RKO (cell line): ENCODE data around the gene NFS1.
A peak's percentile ranks its signal among the peaks of the same experiment; 100 is the strongest.

Source experiments
- DNase-seq: peaks from one replicate; pipeline ENCODE4 v3.0.0-alpha.2; 2016; ENCODE audit warnings: low spot score

The NFS1 gene

DNA sequence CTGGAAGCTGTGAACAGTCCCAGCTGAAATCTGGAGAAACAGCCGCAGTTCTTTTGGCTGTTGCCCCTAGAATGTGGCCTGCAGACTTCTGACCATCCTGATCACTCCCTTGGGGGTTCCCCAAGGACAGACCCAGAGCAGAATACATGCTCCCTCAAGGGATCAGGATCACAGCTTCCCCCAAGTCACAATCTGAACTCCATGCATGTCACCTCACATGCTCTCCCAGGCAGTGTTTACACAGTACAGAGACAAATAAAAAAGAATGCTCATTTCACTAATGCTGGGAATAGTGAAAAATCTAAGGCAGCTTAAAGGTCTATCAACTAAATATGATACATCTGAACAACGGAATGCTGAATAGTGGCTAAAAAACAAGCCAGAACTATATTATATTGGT lies 63.1 kb downstream of the NFS1 start:
- no peak for DNase-seq

DNA sequence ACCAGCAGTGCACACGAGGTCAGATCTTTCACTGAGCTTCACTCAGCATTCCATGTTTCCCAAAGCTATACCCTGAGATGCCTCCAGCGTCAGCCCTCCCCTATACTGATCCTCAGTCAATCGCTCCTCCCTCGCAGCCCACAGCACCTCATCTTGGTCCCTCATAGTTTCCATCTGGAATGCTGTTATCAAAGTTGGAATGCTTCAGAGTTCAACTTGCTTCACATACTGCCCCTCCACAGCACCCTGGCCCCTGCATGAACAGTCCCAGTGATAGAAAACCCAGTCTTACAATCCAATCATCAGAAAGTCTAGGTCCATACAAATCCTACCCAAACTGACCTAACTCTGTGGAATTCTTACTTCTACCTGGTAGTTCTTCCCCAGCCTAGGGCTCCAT lies 63.5 kb downstream of the NFS1 start:
- DNase-seq: no peak

DNA sequence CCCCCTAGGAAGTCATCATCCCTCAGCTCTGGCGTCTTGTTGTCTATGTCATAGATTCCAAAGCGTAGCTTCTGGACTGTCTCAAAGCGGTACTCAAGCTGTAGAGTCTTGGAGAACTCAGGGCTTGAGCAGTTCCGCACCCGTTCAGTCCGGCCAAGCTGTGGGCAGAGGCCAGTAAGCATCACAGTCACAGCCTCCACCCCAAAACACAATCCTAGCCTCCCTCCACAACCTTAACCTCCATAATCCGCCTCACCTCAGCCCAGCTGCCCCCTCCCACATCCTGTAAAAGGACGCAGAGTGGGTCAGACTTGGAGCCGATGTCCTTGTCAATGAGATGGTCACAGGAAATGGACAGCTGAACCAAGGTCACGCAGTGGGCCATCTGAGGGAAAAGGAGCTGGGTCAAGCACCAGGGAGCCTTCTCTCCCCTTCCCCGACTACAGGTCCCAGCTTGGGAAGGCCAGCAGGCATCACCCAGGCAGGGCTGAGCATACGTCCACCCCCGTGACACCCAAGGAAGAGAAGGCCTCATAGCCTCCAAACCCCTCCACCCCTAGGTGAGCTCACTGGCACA lies 66.5 kb downstream of the NFS1 start:
- no peak for DNase-seq

DNA sequence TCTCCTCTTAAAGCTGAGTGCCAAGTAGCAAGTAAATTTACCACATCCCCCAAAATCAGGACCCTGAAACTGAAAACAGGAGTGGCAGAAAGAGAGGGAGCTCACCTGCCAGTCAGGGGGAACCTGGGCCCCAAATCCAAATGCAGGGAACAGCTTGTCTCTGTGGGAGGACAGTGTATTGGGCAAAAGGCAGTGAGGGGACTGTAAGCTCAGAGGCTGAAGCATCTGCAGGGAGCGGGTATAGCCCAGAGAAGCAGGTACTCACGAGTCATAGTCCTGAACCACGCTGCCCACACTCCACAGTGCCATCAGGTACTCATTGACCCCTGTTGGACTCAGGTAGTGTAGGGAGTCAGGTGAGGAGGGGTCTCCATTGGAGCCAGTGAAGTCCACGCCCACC lies 68.5 kb downstream of the NFS1 start:
- no peak for DNase-seq

DNA sequence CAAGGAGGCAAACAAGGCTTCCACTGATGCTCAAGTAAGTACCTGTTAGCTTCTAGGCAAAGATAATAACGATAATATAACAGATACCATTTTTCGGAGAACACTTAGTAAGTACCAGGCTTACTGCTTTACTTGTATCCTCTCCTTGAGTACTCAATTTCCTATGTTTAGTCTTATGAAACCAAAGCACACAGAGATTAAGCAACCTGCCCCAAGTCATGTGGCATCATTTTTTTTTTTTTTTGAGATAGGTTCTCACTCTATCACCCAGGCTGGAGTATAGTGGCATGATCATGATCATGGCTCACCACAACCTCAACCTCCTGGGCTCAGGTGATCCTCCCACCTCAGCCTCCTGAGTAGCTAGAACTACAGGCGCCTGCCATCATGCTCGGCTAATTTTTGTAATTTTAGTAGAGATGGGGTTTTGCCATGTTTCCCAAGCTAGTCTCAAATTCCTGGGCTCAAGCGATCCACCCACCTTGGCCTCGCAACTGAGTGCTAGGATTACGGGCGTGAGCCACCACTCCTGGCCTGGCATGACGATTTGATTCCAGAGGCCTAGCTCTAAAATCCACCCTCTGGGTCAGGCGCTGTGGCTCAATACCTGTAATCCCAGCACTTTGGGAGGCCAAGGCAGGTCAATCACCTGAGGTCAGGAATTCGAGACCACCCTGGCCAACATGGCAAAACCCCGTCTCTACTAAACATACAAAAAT lies 69.6 kb downstream of the NFS1 start:
- DNase-seq: no peak

DNA sequence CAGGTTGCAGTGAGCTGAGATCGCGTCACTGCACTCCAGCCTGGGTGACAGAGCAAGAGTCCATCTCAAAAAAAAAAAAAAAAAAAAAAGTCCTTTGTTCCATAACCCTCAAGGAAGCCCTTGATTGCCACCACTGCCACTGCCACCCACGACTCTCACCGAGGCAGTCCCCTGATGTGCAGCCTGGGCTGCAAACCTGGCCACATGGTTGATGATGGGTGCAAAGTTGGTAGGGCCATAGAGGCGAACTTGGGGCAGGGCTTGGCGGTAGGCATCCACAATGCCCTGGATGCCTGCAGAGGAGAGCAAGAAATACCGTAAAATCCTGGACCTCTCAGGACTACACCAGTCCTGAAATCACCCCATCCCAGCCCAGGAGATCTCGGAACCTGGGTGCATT lies 72.0 kb downstream of the NFS1 start:
- no peak for DNase-seq

DNA sequence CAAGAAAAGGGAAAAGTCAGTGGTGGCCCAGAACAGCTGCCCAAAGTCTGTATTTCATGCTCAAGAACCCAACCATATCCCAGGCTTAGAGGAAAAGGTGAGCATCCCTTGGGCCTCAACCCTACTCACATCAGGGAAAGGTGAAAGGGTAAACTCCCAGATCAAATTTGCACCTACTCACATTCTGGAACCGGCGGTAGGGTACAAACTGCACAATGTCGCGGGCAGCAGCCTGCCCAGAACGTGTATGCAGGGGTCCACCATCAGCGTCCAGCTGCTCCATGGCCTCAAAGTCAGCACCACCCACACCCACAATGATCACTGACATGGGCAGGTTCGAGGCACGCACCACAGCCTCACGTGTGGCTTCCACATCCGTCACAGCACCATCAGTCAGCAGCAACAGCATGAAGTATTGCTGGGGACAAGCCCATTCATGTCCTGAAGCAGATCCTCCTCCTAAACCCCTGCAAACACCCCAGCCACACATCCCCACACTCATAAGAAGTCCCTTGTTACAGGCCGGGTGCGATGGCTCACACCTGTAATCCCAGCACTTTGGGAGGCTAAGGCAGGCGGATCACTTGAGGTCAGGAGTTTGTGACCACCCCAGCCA lies 72.7 kb downstream of the NFS1 start:
- no peak for DNase-seq

DNA sequence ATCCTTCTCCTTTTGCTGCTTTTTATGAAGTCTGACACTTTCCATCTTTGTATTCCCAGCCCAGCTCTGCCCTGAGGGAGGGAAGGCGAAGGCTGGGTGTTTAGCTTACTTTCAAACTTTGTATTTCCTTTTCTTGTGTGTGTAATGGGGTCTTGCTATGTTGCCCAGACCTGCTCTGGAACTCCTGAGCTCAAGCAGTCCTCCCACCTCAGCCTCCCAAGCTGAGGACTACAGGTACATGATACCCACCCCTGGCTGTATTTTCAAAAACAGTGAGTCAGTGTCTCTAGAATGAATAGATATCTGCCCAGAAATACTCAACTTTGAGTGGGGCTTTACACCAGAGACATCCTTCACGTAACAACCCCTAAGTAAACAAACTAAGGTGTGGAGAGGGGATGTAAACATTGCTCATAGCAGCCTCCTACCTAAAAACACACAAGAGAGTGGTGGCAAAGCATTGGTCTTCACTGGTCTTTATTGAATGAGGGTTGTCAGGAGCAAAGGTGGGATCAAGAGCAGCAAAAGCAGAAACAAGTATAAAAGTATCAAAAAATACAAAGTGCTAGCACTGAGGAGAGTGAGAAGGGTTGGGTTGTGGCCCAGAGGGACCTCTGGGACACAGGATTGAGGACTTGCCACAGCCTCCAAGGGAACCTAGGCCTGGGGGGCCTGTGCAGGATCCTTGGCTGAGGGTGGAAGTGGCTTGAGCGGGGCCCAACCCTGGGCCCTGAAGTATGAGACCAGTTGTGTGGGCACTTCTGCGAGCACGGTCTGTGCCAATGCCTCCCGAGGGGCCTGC lies 73.4 kb downstream of the NFS1 start:
- no peak for DNase-seq

DNA sequence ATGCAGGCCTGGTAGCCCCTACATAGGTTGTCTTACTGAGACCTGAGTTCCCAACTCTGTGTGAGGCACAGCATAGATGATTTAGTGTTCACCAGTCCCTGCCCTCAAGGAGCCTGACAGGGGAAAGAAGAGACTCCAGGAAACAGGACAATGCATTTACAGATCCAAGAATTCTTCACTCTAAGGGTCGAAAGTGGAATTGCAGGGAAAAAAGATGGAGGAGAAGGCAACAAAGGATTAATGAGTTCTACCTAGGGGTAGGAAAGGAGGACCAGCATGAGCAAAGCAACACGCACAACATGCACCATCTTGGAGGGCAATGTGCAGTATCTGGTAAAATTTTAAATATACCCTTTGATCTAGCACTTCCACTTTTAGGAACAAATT lies 77.6 kb downstream of the NFS1 start:
- DNase-seq: peak; percentile 44

DNA sequence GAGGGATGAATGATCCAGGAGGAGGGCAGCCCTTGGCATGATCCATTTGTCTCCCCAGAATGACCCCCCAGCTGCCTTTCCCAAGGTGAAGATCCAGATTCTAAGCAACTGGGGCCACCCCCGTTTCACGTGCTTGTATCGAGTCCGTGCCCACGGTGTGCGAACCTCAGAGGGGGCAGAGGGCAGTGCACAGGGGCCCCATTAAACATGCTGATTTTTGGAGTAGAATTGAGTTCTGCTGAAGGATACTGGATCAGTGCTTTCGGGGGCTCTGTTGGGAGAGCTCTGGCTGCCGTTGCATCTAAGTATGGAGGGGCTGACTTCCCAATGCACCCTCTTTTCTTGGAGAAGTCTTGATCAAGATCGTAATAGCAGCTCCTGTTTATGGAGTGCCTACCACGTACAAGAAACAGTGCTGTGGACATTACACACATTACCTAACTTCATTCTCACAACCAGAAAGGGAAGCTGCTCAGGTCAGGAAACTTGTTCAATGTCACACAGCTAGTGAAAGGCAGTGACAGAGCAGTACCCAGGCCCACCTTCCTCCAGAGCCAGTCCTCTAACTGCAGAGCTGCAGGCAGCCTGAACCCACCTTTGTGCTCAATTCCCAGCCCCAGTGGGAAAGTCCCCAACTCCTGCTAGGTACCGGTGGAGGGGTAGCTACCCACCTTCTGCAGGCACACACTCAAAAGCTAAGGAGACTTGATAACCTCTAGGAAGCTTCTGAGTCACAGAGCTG lies 78.2 kb downstream of the NFS1 start:
- DNase-seq: no peak

DNA sequence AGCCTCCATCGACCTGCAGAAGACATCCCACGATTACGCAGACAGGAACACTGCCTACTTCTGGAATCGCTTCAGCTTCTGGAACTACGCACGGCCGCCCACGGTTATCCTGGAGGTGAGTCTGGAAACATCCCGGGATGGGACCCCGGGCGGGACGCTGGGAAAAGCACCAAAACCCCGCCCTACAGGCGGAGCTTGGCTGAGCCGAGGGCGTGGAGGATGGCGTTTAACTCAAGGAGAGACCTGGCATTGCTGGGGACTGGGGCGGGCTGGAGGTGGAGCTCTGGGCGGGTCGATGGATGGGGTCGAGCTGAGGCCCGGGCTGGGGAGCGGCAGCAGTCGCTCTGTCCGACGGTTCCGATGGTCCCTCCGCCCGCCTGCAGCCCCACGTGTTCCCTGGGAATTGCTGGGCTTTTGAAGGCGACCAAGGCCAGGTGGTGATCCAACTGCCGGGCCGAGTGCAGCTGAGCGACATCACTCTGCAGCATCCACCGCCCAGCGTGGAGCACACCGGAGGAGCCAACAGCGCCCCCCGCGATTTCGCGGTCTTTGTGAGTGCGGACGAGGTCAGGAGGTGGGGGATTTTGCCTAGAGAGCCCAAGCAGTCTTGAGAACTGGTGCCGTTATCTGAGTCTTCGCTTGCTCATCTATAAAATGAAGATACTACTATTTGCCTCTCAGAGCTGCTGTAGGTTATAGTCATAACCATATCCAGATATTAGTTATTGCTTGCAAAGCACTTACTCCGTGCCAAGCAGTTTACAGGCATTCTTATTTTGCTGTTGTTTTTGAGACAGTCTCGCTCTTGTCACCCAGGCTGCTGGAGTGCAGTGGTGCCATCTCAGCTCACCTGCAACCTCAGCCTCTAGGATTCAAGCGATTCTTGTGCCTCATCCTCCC lies 79.7 kb downstream of the NFS1 start:
- peak; percentile 94 for DNase-seq

DNA sequence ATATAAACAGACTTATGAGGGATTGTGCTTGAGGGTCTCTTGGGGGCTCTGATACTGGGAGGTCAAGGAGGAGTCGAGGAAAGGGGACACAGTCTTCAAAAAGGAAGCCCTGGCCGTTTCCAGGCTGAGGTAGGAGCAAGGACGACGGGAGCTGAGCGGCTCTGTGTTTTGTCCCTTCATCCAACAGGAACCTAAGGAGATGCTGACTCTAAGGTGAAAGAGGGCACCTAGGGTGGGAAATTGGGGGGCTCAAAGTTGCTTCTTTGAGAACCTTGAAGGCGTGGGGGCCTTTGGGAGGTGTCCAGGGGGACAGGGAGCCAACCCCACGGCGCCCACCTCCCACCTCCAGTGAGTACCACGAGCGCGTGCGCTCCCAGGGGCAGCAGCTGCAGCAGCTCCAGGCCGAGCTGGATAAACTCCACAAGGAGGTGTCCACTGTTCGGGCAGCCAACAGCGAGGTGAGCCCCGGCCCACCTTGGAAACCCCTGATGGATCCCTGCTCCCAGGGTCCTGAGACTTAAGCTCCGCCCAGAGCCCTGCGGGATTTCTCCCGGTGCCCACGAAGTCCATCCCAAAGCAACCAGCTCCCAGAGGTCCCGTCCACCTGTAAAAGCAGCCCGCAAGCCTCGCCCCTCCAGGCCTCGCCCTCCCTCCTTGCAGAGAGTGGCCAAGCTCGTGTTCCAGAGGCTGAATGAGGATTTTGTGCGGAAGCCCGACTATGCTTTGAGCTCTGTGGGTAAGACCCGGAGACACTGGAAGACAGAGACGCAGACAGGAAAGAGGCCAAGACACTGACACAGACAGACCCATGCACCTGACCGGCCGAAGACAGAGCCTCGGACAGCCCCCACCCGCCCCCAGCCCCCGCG lies 80.7 kb downstream of the NFS1 start:
- peak; percentile 53 for DNase-seq
